ENCODE results near the gene ITGB1BP1.
"Not testable (repeated sequence)": the region's sequence is repeated elsewhere in the genome, so short reads cannot be mapped to it uniquely, and the experiment has no call there.

ITGB1BP1 gene

DNA sequence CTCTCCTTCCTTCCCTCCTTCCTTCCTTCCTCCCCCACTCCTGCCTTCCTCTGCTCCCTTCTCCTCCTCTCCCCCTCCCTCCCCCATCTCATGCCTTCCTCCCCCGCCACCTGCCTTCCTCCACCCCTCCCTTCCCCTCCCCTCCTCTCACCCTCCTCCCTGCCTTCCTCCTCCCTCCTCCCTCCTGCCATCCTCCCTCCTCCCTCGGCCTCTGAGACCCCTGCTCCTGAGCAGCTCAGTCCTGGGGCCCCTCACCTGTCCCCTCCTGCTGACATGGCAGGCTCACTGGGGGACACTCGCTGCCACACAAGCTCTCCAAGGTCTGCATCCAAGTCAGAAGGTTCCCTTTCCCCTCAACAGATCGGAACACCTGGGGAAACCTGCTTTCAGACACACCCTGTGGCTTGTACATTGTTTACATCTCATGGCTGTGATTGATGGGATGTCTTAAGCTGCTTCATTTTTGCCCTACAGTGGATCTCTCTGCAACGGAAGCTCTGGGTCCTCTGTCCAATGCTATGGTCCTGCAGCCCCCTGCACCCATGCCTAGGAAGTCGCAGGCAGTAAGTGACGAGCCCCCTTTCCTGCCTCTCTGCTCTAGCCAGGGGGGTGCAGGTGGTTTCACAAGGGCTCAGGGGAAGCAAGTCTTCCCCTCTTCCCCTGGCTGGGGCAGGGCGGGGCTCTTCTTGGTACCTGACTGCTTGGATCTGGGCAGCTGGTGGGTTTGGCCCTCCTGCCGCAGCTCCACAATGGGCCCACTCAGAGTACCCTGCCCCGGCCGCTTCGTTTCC lies 22.9 kb downstream of the ITGB1BP1 start:
- TF ChIP-seq EZH2phosphoT487 (IDR thresholded peaks at IDR 0.05; ENCODE audit: low read length): no peak
- TF ChIP-seq, protein P1, sequence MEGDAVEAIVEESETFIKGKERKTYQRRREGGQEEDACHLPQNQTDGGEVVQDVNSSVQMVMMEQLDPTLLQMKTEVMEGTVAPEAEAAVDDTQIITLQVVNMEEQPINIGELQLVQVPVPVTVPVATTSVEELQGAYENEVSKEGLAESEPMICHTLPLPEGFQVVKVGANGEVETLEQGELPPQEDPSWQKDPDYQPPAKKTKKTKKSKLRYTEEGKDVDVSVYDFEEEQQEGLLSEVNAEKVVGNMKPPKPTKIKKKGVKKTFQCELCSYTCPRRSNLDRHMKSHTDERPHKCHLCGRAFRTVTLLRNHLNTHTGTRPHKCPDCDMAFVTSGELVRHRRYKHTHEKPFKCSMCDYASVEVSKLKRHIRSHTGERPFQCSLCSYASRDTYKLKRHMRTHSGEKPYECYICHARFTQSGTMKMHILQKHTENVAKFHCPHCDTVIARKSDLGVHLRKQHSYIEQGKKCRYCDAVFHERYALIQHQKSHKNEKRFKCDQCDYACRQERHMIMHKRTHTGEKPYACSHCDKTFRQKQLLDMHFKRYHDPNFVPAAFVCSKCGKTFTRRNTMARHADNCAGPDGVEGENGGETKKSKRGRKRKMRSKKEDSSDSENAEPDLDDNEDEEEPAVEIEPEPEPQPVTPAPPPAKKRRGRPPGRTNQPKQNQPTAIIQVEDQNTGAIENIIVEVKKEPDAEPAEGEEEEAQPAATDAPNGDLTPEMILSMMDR (IDR thresholded peaks at IDR 0.05; ENCODE audit: low read length): no peak
- no peak for TF ChIP-seq EZH2 (optimal IDR thresholded peaks at IDR 0.05; ENCODE audit: low read depth, low read length)
- H2AFZ ChIP-seq (ENCODE audit: low read length): no peak overlapping the region
- no peaks in the 10 kb centered on the region for H3K9me2 ChIP-seq (replicated peaks; ENCODE audit: insufficient read depth, low read length)
- no peaks in the 10 kb centered on the region for H3K79me2 ChIP-seq (ENCODE audit: low read length)
- H4K20me1 ChIP-seq (ENCODE audit: insufficient read depth, low read length): no peaks in the 10 kb centered on the region
- no peak overlapping the region for H3K9ac ChIP-seq (ENCODE audit: low read length)
- H3K27ac ChIP-seq (ENCODE audit: low read length): no peak overlapping the region
- H3K4me3 ChIP-seq (ENCODE audit: low read length): no peak overlapping the region
- H3K4me1 ChIP-seq (ENCODE audit: low read length): no peaks in the 10 kb centered on the region
- H3K36me3 ChIP-seq (replicated peaks; ENCODE audit: insufficient read depth, low read length): no peaks in the 10 kb centered on the region; the same call in 1 of the 2 replicates
- no peaks in the 10 kb centered on the region for H3K9me3 ChIP-seq (replicated peaks; ENCODE audit: insufficient read depth, low read length)
- H3K27me3 ChIP-seq (replicated peaks; ENCODE audit: insufficient read depth, low read length): no peaks in the 10 kb centered on the region
- H3K4me2 ChIP-seq (ENCODE audit: low read depth, low read length): no peak overlapping the region
- no peaks in the 10 kb centered on the region for H3F3A ChIP-seq (ENCODE audit: insufficient read depth, low read length)
- DNase-seq: no peak

DNA sequence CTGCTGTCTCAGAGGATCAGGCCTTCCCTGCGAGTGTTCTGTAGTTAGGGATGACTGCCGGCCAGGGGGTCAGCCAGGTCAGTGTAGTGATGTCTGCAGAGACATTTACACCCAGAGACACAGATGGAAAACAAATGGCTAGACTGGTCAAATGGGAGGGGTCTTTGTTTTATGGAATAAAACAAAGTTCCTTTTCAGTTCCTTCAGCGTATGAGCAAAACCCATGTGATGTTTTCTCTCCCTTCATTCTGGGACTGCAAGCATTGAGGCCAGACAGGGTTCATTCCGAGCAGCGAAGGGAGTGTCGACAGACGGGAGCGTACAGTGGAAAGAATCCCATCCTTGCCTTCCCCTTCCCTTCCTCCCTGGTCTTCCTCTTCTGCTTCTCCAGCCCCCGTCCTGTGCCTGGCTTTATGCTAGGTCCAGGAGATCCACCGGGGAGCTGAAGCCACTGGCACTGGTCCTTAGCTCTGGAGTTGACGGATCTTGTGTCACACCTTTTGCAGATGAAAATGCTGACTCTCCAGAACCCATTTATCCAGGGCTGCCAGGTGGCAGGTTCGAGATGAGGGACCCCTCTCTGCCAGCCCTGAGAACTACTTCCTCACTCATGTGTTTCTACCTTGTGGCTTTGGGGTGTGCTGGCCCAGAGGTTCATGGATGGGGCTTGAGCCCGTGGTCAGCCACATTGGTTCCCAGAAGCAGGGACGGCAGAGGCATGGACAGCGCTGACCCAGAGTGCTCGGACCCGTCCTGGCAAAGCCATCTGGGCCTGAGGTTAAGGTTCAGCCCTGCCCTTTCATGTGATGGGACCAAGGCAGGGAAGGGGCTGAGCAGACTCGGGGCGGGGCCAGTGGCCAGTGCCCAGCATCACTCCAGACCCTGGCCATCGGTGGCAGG lies 24.2 kb downstream of the ITGB1BP1 start:
- no peak overlapping the region for H3K4me3 ChIP-seq (ENCODE audit: low read length)
- H3K9me2 ChIP-seq (replicated peaks; ENCODE audit: insufficient read depth, low read length): no peaks in the 10 kb centered on the region
- no peaks in the 10 kb centered on the region for H3F3A ChIP-seq (ENCODE audit: insufficient read depth, low read length)
- no peaks in the 10 kb centered on the region for H3K36me3 ChIP-seq (replicated peaks; ENCODE audit: insufficient read depth, low read length)
- no peak overlapping the region for H3K9ac ChIP-seq (ENCODE audit: low read length)
- H3K27me3 ChIP-seq (replicated peaks; ENCODE audit: insufficient read depth, low read length): no peaks in the 10 kb centered on the region
- H4K20me1 ChIP-seq (ENCODE audit: insufficient read depth, low read length): no peaks in the 10 kb centered on the region
- no peaks in the 10 kb centered on the region for H3K9me3 ChIP-seq (replicated peaks; ENCODE audit: insufficient read depth, low read length)
- no peak overlapping the region for H3K27ac ChIP-seq (ENCODE audit: low read length)
- H3K4me2 ChIP-seq (ENCODE audit: low read depth, low read length): no peak overlapping the region
- H3K4me1 ChIP-seq (ENCODE audit: low read length): no peaks in the 10 kb centered on the region
- H2AFZ ChIP-seq (ENCODE audit: low read length): no peak overlapping the region
- DNase-seq: no peak
- no peaks in the 10 kb centered on the region for H3K79me2 ChIP-seq (ENCODE audit: low read length)
- TF ChIP-seq EZH2phosphoT487 (IDR thresholded peaks at IDR 0.05; ENCODE audit: low read length) (no peak), EZH2 (optimal IDR thresholded peaks at IDR 0.05; ENCODE audit: low read depth, low read length) (no peak)
- TF ChIP-seq, protein P1 (IDR thresholded peaks at IDR 0.05; ENCODE audit: low read length): no peak

DNA sequence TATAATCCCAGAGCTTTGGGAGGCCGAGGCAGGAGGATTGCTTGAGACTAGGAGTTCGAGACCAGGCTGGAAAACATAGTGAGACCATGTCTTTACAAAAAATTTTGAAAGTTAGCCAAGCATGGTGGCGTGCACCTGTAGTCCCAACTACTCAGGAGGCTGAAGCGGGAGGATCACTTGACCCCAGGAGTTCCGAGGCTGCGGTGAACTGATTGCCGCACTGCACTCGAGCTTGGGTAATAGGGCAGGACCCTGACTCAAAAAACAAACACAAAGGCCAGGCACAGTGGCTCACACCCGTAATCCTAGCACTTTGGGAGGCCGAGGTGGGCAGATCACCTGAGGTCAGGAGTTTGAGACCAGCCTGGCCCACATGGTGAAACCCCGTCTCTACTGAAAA lies 25.1 kb downstream of the ITGB1BP1 start:
- H3K79me2 ChIP-seq (ENCODE audit: low read length); H3K4me1 ChIP-seq (ENCODE audit: low read length); H3K9ac ChIP-seq (ENCODE audit: low read length); DNase-seq; H3K27ac ChIP-seq (ENCODE audit: low read length); H4K20me1 ChIP-seq (ENCODE audit: insufficient read depth, low read length); H3K27me3 ChIP-seq (replicated peaks; ENCODE audit: insufficient read depth, low read length); H3F3A ChIP-seq (ENCODE audit: insufficient read depth, low read length); H3K36me3 ChIP-seq (replicated peaks; ENCODE audit: insufficient read depth, low read length); H2AFZ ChIP-seq (ENCODE audit: low read length); H3K4me2 ChIP-seq (ENCODE audit: low read depth, low read length); H3K9me2 ChIP-seq (replicated peaks; ENCODE audit: insufficient read depth, low read length); H3K9me3 ChIP-seq (replicated peaks; ENCODE audit: insufficient read depth, low read length); H3K4me3 ChIP-seq (ENCODE audit: low read length): not testable (repeated sequence)

Data from MM.1S (cell line).